Lower leg skin (tissue), 4 donors: Measurements from ENCODE around the gene CAMTA1. TPM values are rescaled to one million over a fixed set of nuclear protein-coding genes. Genes with fewer than 3 reads are reported as not detected.

Source experiments
- DNase-seq, 2 donors: peaks; one replicate each; pipeline ENCODE4 v3.0.0-alpha.2; 2019; ENCODE audit warnings: low spot score in 2 of 2
- H3K4me3 ChIP-seq: fragments of 200-600 bp; sonication (generic); 2 replicates; pipeline ENCODE4 v1.5.1; 2017; ENCODE audit warnings: mild to moderate bottlenecking, low read depth; ENCODE audit not compliant: poor library complexity, severe bottlenecking
- CTCF ChIP-seq, 3 donors: fragments of 450-650 bp; IDR thresholded peaks; one replicate each; pipeline ENCODE4 v1.5.1; 2016; ENCODE audit warnings: antibody characterized with exemption in 3 of 3, mild to moderate bottlenecking in 3 of 3, moderate library complexity in 2 of 3
- POLR2A ChIP-seq, 2 donors: fragments of 450-650 bp; IDR thresholded peaks; one replicate each; pipeline ENCODE4 v1.6.1; 2016 to 2017; ENCODE audit warnings: antibody characterized with exemption in 2 of 2, mild to moderate bottlenecking in 1 of 2, moderate library complexity in 1 of 2
- WGBS, 2 donors: methylation state at CpG; one replicate each; pipeline ENCODE4 v1.1.5; 2018; 5-methylcytosine and 5-hydroxymethylcytosine counted together
- intact Hi-C: fragments of 100-400 bp; cut with DNase I; formaldehyde crosslinking; loops from one replicate; pipeline ENCODE4 v1.15.0; 2023; ENCODE audit warnings: low total_unique reads
- total RNA-seq, 4 donors: library from RNA; depleted of rRNA; stranded (reverse); fragments of >200 nt; gene quantifications; one replicate each; pipeline ENCODE4 v1.1.0, GENCODE V29; 2016

CAMTA1 gene
- total RNA-seq, 4 donors from 2014 or later = 24.4 to 52.3 (median 32.9) TPM

- H3K4me3 ChIP-seq = no peak overlapping the region
- no peak for TF ChIP-seq CTCF (IDR thresholded peaks at IDR 0.05)
- no peak for TF ChIP-seq POLR2A (IDR thresholded peaks at IDR 0.05)
- DNase-seq = no peak
- 82 to 93% methylated on average over 7 of the region's 7 CpGs for WGBS, 2 donors
- intact Hi-C loops = no loop called here
These were observed 81.6 kb downstream of the CAMTA1 start for GRCh38 chr1:6866825-6867224.

- no peak for DNase-seq
- intact Hi-C loops = no loop called here
- H3K4me3 ChIP-seq = no peak overlapping the region
- TF ChIP-seq POLR2A (IDR thresholded peaks at IDR 0.05) (no peak), CTCF (IDR thresholded peaks at IDR 0.05) (no peak)
- 91 to 93% methylated on average over 5 of the region's 5 CpGs for WGBS, 2 donors
These were observed 82.1 kb downstream of the CAMTA1 start for GRCh38 chr1:6867321-6867720.

- 43 to 50% methylated on average over 10 of the region's 10 CpGs for WGBS, 2 donors
These were observed 82.7 kb downstream of the CAMTA1 start for GRCh38 chr1:6867729-6868659.

GRCh38 chr1:6868660-6869380 lies 83.6 kb downstream of the CAMTA1 start:
- H3K4me3 ChIP-seq = no peak overlapping the region
- WGBS, 2 donors = 60% methylated on average over 2 of the region's 2 CpGs
- DNase-seq = no peak
- TF ChIP-seq POLR2A (IDR thresholded peaks at IDR 0.05) = no peak
- intact Hi-C loops = no loop called here

More at GRCh38 chr1:6867729-6868659, 82.7 kb downstream of the CAMTA1 start:
- H3K4me3 ChIP-seq = no peak overlapping the region
- no peak for DNase-seq
- no peak for TF ChIP-seq POLR2A (IDR thresholded peaks at IDR 0.05)
- no peak for TF ChIP-seq CTCF (IDR thresholded peaks at IDR 0.05)
- intact Hi-C loops = no loop called here

- 63 to 69% methylated on average over 4 of the region's 4 CpGs for WGBS, 2 donors
- no peak overlapping the region for H3K4me3 ChIP-seq
- intact Hi-C loops = no loop called here
- DNase-seq = no peak
- TF ChIP-seq CTCF (IDR thresholded peaks at IDR 0.05) = no peak
These were observed 84.3 kb downstream of the CAMTA1 start for GRCh38 chr1:6869545-6869944.

GRCh38 chr1:6870086-6870485 lies 84.8 kb downstream of the CAMTA1 start:
- no peak for TF ChIP-seq CTCF (IDR thresholded peaks at IDR 0.05)
- TF ChIP-seq POLR2A (IDR thresholded peaks at IDR 0.05) = no peak
- intact Hi-C loops = no loop called here
- 33 to 36% methylated on average over 6 of the region's 6 CpGs for WGBS, 2 donors
- no peak for DNase-seq
- H3K4me3 ChIP-seq = no peak overlapping the region
